Measurements from ENCODE around the gene ZCCHC7.
"Not testable (repeated sequence)": the region's sequence is repeated elsewhere in the genome, so short reads cannot be mapped to it uniquely, and the experiment has no call there.

Gene ZCCHC7

GRCh38 chr9:37295796-37296195 is 175.4 kb downstream of the ZCCHC7 start:
- no peak for DNase-seq (ENCODE audit: low read depth, low spot score)
- ChIA-PET POLR2A (no interaction called here), CTCF (no interaction called here)
- no peak for TF ChIP-seq CTCF (IDR thresholded peaks at IDR 0.05; ENCODE audit: insufficient read depth, low read length, missing control alignments)
- no peak overlapping the region for H3K4me3 ChIP-seq (ENCODE audit: low read depth, low read length)

GRCh38 chr9:37297592-37297991 is 177.2 kb downstream of the ZCCHC7 start:
- no peak for DNase-seq (ENCODE audit: low read depth, low spot score)
- H3K4me3 ChIP-seq (ENCODE audit: low read depth, low read length), result no peak overlapping the region
- CTCF ChIA-PET, result interaction anchor here (1.5 kb wide), 1 partner anchor 10 kb away, joined by 7 read pairs; no protein-coding TSS in a partner anchor
- TF ChIP-seq CTCF (IDR thresholded peaks at IDR 0.05; ENCODE audit: insufficient read depth, low read length, missing control alignments), result no peak
- POLR2A ChIA-PET, result no interaction called here

GRCh38 chr9:37300620-37301019 is 180.2 kb downstream of the ZCCHC7 start:
- TF ChIP-seq CTCF (IDR thresholded peaks at IDR 0.05; ENCODE audit: insufficient read depth, low read length, missing control alignments), result no peak
- ChIA-PET CTCF (interaction anchor here (1.6 kb wide), 1 partner anchor 10 kb away, joined by 4 read pairs; no protein-coding TSS in a partner anchor), POLR2A (no interaction called here)
- no peak for DNase-seq (ENCODE audit: low read depth, low spot score)
- H3K4me3 ChIP-seq (ENCODE audit: low read depth, low read length), result no peak overlapping the region

DNA sequence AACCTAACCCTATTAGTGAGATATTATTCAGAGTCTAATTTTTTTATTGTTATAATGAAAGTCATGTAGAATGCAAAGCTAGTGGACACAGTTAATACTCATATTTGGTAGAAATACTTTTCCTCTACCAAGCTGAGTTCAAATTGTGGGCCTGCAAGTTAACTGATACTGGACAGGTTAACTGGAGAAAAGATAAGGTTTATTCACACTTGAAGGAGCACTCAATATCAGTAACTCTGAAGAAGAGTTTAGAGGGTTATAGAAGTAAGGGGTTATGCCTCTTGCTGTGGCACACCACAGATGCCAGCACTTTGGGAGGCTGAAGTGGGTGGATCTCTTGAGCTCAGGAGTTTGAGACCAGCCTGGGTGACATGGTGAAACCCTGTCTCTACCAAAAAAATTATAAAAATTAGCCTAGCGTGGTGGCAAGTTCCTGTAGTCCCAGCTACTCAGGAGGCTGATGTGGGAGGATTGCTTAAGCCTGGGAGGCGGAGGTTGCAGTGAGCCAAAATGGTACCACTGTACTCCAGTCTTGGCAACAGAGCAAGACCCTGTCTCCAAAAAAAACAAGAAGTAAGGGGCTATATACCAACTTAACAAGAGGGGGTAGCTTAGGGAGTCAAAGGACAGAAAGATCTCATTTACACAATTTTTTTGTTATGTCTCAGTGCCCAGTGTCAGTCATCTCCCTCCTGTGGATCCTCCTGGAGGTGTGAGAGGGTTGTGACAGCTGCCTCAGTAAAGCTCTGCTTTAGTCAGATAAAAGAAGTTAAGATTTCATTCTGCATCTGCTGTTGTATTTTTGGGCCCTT is 180.9 kb downstream of the ZCCHC7 start:
- H3K4me3 ChIP-seq (ENCODE audit: low read depth, low read length), result no peak overlapping the region
- CTCF ChIA-PET, result interaction anchor here (1.6 kb wide), 1 partner anchor 9 kb away, joined by 4 read pairs; no protein-coding TSS in a partner anchor
- POLR2A ChIA-PET, result no interaction called here
- DNase-seq (ENCODE audit: low read depth, low spot score), result no peak
- no peak for TF ChIP-seq CTCF (IDR thresholded peaks at IDR 0.05; ENCODE audit: insufficient read depth, low read length, missing control alignments)

DNA sequence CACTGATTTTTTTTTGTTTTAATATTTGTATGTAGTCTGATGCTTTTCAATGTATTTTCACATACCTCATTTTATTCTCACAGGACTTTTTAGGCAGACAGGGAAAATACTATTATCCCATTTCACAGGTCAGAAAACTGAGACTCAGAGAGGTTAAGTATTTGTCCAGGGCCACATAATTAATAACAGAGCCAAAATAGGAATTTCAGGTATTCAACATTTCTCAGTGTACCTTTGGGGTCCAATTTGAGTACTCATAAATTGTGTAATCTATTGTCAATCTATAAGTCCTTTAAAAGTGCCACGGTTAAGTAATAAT is 181.4 kb downstream of the ZCCHC7 start:
- H3K4me3 ChIP-seq (ENCODE audit: low read depth, low read length), result no peak overlapping the region
- no peak for DNase-seq (ENCODE audit: low read depth, low spot score)
- TF ChIP-seq CTCF (IDR thresholded peaks at IDR 0.05; ENCODE audit: insufficient read depth, low read length, missing control alignments), result no peak
- POLR2A ChIA-PET, result no interaction called here
- CTCF ChIA-PET, result no interaction called here

DNA sequence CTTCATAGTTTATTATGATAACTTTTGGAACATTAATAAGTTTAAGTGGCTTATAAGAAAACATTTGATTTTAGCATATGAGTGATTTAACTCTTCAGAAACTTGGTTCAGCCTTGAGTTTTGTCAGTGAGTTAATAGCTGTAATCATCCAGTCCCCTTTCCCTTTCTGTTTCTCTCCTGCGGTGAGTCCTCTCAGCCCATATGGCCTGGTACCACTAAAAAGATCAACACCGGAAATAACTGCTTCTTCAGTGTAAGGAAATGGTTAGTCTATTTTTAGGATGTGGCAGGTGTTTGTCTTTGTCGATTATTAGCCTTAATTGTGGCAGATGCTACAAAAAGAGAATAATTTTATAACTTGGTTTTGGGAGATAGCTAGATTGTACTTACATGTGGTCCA is 181.9 kb downstream of the ZCCHC7 start:
- ChIA-PET CTCF (interaction anchor here (0.8 kb wide), 1 partner anchor 101 kb away, joined by 3 read pairs; no protein-coding TSS in a partner anchor), POLR2A (no interaction called here)
- no peak for TF ChIP-seq CTCF (IDR thresholded peaks at IDR 0.05; ENCODE audit: insufficient read depth, low read length, missing control alignments)
- H3K4me3 ChIP-seq (ENCODE audit: low read depth, low read length), result no peak overlapping the region
- DNase-seq (ENCODE audit: low read depth, low spot score), result no peak

GRCh38 chr9:37303272-37303671 is 182.9 kb downstream of the ZCCHC7 start:
- DNase-seq (ENCODE audit: low read depth, low spot score); POLR2A ChIA-PET; CTCF ChIA-PET; H3K4me3 ChIP-seq (ENCODE audit: low read depth, low read length): not testable (repeated sequence)

All from AG04449 (cell line).